NB4 (cell line): ENCODE results near the gene OR14K1.
"Not testable (repeated sequence)": the region's sequence is repeated elsewhere in the genome, so short reads cannot be mapped to it uniquely, and the experiment has no call there.

ENCODE experiments used
- DNase-seq: peaks from one replicate; pipeline ENCODE4 v3.0.0; 2010; ENCODE audit warnings: low read depth
- H3K4me3 ChIP-seq: one replicate; pipeline ENCODE4 v1.5.1; 2011; ENCODE audit warnings: mild to moderate bottlenecking, low read depth, low read length, moderate library complexity
- MYC ChIP-seq: IDR thresholded peaks from 2 replicates; pipeline ENCODE4 v1.6.1; 2011; ENCODE audit warnings: low read depth, low read length
- POLR2A ChIP-seq: IDR thresholded peaks from 2 replicates; pipeline ENCODE4 v1.6.1; 2011; ENCODE audit warnings: mild to moderate bottlenecking; ENCODE audit not compliant: insufficient read length; ENCODE audit errors: extremely low read depth
- TF ChIP-seq, protein P1 (sequence below): IDR thresholded peaks from one replicate; pipeline ENCODE4 v1.5.1; 2012; ENCODE audit warnings: low read depth, low read length
- TF ChIP-seq, protein P2 (sequence below): IDR thresholded peaks from 2 replicates; pipeline ENCODE4 v1.6.1; 2011; ENCODE audit warnings: low read depth, low read length

The OR14K1 gene

DNA sequence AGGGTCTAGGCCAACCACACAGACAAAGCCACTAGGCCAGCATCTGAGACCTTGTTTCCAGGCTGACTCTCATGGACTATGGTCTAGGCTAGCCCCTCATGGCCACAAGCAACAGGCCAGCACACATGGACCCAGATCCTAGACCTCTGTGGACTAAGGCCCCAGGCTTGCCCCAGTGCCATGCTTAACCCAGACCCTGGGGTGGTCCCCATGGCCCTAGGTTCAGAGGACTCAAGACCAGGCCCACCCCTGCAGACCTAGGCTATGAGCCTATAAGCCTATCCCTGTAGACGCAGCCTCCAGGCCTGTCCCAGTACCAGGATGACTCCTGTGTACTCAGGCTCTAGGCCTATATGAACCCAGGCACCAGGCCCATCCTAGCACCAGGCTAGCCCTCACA, 11.5 kb downstream of the OR14K1 start:
- no peak for DNase-seq
- no peak overlapping the region for H3K4me3 ChIP-seq
- no peak for TF ChIP-seq MYC
- TF ChIP-seq, protein P1, sequence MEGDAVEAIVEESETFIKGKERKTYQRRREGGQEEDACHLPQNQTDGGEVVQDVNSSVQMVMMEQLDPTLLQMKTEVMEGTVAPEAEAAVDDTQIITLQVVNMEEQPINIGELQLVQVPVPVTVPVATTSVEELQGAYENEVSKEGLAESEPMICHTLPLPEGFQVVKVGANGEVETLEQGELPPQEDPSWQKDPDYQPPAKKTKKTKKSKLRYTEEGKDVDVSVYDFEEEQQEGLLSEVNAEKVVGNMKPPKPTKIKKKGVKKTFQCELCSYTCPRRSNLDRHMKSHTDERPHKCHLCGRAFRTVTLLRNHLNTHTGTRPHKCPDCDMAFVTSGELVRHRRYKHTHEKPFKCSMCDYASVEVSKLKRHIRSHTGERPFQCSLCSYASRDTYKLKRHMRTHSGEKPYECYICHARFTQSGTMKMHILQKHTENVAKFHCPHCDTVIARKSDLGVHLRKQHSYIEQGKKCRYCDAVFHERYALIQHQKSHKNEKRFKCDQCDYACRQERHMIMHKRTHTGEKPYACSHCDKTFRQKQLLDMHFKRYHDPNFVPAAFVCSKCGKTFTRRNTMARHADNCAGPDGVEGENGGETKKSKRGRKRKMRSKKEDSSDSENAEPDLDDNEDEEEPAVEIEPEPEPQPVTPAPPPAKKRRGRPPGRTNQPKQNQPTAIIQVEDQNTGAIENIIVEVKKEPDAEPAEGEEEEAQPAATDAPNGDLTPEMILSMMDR, result no peak
- TF ChIP-seq, protein P2, sequence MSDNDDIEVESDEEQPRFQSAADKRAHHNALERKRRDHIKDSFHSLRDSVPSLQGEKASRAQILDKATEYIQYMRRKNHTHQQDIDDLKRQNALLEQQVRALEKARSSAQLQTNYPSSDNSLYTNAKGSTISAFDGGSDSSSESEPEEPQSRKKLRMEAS, result no peak
- no peak for TF ChIP-seq POLR2A

DNA sequence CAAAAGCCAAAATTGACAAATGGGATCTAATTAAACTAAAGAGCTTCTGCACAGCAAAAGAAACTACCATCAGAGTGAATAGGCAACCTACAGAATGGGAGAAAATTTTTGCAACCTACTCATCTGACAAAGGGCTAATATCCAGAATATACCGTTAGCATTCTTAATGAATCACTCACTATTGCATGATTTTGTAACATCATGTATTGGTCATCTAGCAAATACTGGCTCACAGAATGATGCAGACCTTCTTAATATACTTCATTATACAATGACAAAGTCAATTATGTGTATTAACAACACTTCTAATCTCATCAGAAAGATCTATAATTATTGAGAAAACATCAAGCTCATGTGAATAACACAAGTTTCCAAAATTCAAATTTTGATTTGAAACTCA, 15.9 kb downstream of the OR14K1 start:
- not testable (repeated sequence) for DNase-seq, H3K4me3 ChIP-seq

DNA sequence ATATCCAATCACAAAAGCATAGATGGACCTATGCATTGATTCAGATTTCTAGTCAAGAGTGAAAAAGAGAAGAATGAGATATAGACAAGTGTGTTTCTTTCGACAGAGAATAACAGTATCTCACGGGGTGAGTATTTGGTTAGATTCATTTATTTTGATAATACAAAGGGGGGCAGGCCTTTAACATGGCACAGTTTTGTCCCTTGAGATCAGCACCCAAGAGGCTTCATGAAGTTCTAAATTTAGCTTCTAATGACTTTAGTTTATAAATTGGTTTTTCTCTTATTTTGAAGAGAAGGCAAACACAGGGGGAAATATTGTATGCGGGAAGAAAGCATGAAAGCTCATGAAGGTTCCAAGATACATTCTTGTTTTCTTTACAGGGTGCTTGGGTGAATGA, 22.0 kb downstream of the OR14K1 start, which contains the start of gene OR1C1:
TSS of gene OR1C1 (minus strand) at position 101 of the 400 bp plus-strand sequence. CDS start 2,150 bp downstream, outside the sequence.
- no peak for DNase-seq
- no peak within 1 kb of the TSS for H3K4me3 ChIP-seq
- TF ChIP-seq, protein P2, result no peak
- TF ChIP-seq MYC (no peak), POLR2A (no peak)
- TF ChIP-seq, protein P1, result no peak

DNA sequence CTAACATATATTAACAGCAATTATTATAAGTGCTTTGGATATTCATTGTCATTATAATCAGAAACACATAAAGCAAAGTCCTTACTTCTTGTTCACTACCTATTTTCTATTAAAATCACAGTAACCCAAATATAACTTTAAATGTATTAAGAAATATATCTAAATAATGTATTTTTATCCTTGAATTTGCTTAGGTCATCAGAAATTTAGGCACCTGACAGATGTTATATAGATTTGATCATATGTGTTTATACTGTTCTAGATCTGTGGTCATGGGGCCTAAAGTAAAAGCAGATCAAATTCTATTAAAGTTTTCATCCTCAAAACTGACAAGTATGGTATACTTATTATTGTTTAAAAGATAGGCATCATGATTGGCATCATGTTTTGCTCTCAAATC, 31.2 kb downstream of the OR14K1 start:
- TF ChIP-seq, protein P2, result no peak
- TF ChIP-seq, protein P1, result no peak
- no peak for TF ChIP-seq MYC
- no peak for TF ChIP-seq POLR2A
- no peak for DNase-seq
- no peak overlapping the region for H3K4me3 ChIP-seq
